HCT116 (cell line): ENCODE data around the gene PFKFB3.

Experiments
- ZFX ChIP-seq: fragments of 450-650 bp; IDR thresholded peaks from 2 replicates; pipeline ENCODE4 v1.6.1; 2017
- TF ChIP-seq, protein P1 (sequence below): IDR thresholded peaks from 2 replicates; pipeline ENCODE4 v1.6.1; 2012

DNA sequence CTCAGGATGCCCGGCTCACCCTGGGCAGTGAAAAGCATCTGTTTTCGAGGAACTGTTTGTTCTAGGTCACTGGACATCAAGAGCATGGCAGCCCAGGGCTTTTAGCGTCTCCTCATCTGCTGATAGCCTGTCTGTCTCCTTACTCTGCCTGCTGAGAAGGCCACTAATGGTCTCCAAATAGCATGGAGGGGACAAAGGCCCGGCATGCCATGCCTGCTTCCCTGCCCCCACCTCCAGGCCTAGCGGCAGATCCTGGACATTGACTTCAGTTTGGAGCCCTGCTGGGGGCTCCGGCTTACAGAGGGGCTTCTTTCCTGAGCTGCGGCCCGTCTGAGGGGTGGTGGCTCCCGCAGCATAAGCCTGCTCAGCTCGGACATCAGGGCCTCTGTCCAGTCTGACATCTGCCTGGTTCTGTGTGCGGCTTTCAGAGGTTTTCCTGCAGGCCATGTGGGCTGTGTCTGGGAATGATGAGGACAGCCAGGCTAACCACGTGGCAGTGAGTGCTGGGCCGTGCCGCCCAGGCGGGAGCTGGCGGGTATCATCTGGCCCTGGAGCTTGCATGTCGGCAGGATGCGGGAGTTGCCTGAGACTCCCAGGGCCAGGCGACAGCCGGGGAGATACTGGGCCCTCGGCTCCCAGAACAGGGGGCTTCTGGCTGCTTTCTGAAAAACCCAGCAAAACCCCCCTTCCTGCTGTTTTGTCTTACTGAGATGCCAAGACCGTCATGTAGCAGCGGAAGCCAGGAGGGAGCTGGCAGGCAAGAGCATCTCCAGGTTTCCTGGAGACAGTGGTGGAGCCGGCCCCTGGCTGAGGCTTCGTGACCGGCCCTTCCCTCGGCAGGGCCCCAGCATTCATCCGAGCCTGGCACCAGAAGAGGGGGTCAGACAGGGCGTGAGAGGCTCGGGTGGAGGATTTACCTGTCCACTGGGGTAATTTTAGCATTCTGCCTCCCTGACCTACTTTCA is 9.2 kb downstream of the PFKFB3 start:
- TF ChIP-seq, protein P1, sequence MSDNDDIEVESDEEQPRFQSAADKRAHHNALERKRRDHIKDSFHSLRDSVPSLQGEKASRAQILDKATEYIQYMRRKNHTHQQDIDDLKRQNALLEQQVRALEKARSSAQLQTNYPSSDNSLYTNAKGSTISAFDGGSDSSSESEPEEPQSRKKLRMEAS = no peak
- no peak for TF ChIP-seq ZFX
